Caco-2 (cell line): ENCODE measurements around the gene TRIP13. TPM values are rescaled to one million over a fixed set of nuclear protein-coding genes. Genes with fewer than 3 reads are reported as not detected.
"Not testable (repeated sequence)": the region's sequence is repeated elsewhere in the genome, so short reads cannot be mapped to it uniquely, and the experiment has no call there.

Experiments
- BruUV-seq: library from RNA; stranded (reverse); fragments of 400-500 nt; replicated peaks from 2 replicates; lab custom pipeline; 2021; lab: Mats Ljungman, UMichigan
- CTCF ChIA-PET: fragments of 300-600 bp; sonication (Branson Sonifier 250); formaldehyde crosslinking; loops from one replicate; lab custom pipeline; 2022; ENCODE audit warnings: antibody characterized with exemption; lab: Charles Lee
- POLR2A ChIA-PET: fragments of 300-600 bp; sonication (Branson Sonifier 250); formaldehyde crosslinking; loops from one replicate; lab custom pipeline; 2022; ENCODE audit warnings: antibody characterized with exemption; lab: Charles Lee
- DNase-seq, 2 experiments: peaks; one replicate each; pipeline versions ENCODE4 v3.0.0 to v3.0.0-alpha.2; 2020 to 2022
- H3K27me3 ChIP-seq: replicated peaks from 2 replicates; pipeline ENCODE4 v1.6.0; 2011; ENCODE audit warnings: low read length; ENCODE audit not compliant: control insufficient read depth, insufficient read depth
- H3K36me3 ChIP-seq: 2 replicates; pipeline ENCODE4 v1.5.1; 2011; ENCODE audit warnings: low read length; ENCODE audit not compliant: control insufficient read depth, insufficient read depth
- H3K4me1 ChIP-seq: fragments of 250-450 bp; sonication (Bioruptor Pico); 2 replicates; pipeline ENCODE4 v1.5.1; 2020; ENCODE audit warnings: mild to moderate bottlenecking
- H3K4me3 ChIP-seq: 2 replicates; pipeline ENCODE4 v1.5.1; 2011; ENCODE audit warnings: low read depth, mild to moderate bottlenecking, control low read depth, low read length
- H3K9me3 ChIP-seq: fragments of 250-450 bp; sonication (Bioruptor Pico); 2 replicates; pipeline ENCODE4 v1.5.1; 2020; ENCODE audit warnings: mild to moderate bottlenecking, moderate library complexity
- H3K27ac Mint-ChIP-seq: one replicate; pipeline ENCODE4 v1.8.0; 2022; ENCODE audit warnings: mixed read lengths; ENCODE audit not compliant: unreplicated experiment
- H3K27me3 Mint-ChIP-seq: one replicate; pipeline ENCODE4 v1.8.0; 2022; ENCODE audit warnings: mixed read lengths; ENCODE audit not compliant: insufficient read depth, unreplicated experiment
- H3K36me3 Mint-ChIP-seq: one replicate; pipeline ENCODE4 v1.8.0; 2022; ENCODE audit warnings: mild to moderate bottlenecking, mixed read lengths; ENCODE audit not compliant: insufficient read depth, unreplicated experiment
- H3K4me1 Mint-ChIP-seq: one replicate; pipeline ENCODE4 v1.8.0; 2022; ENCODE audit warnings: low read depth, mixed read lengths; ENCODE audit not compliant: unreplicated experiment
- H3K4me3 Mint-ChIP-seq: one replicate; pipeline ENCODE4 v1.8.0; 2022; ENCODE audit warnings: mild to moderate bottlenecking, moderate library complexity, mixed read lengths; ENCODE audit not compliant: unreplicated experiment
- H3K9me3 Mint-ChIP-seq: one replicate; pipeline ENCODE4 v1.8.0; 2022; ENCODE audit warnings: mixed read lengths; ENCODE audit not compliant: unreplicated experiment
- intact Hi-C: fragments of 100-400 bp; cut with micrococcal nuclease; formaldehyde crosslinking; loops from one replicate; pipeline ENCODE4 v1.10.0; 2022; ENCODE audit not compliant: unreplicated experiment
- total RNA-seq: library from RNA; stranded (reverse); gene quantifications from 2 replicates; pipeline ENCODE4 v1.2.3, GENCODE V29; 2022
- TF ChIP-seq, protein P1 (sequence below), 2 experiments: fragments of 200-600 bp in 1 of 2; IDR thresholded peaks; 1 replicate in 1 of 2; 2 replicates in 1 of 2; pipeline versions ENCODE4 v1.5.1 to v1.8.0; 2011 to 2022; ENCODE audit warnings: antibody characterized with exemption in 1 of 2, control low read depth in 1 of 2, inconsistent platforms in 1 of 2, low read depth in 1 of 2, low read length in 1 of 2, mild to moderate bottlenecking in 1 of 2, moderate library complexity in 1 of 2; ENCODE audit not compliant: insufficient read depth in 1 of 2, severe bottlenecking in 1 of 2, unreplicated experiment in 1 of 2

The TRIP13 gene
- total RNA-seq, 1 experiment from 2014 or later = 42.5 TPM

DNA sequence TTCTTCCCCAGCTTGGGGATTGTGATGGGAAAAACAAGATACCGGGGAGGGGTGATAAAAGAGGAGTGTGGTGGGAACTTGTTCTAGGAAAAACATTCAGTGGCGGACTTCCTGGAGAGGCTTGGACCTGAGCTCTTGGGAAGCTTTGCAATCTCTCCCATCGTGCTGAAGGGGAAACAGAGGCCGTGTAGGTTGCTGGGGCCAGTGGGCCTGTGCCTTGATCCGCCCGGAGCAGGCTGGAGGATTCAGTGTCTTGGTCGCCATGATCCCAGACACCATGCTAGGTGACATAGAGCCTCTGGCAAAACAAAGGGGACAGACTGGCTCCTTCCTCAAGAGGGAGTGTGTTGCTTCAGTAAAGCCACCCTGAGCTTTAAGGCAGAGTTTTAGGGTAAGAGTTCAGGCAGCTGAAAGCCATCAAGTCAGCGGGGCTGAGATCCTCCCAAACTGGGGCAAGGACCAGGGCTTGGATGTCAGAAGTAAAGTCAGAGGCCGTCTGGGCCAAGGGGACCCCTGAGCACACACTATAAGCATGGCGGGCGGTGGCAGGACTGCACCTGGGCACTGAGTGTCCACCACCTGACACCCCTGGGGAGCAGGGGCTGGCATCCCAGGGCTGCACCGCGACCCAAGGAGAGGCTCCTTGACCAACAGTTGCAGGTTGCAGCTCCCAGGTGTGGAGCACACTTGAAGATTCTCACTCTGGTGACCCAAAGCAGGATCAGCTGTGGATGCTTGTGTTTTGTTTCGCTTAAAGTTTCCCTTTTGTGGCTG is 44.7 kb downstream of the TRIP13 start:
- Histone ChIP-seq H3K27me3 (no peaks in the 10 kb centered on the region; the same call in 1 of the 2 replicates), H3K4me1 (no peaks in the 10 kb centered on the region), H3K4me3 (no peak overlapping the region), H3K9me3 (0 out of 2 replicates have a peak, but pooled peaks cover 3% of the 10 kb centered on the region), H3K36me3 (no peaks in the 10 kb centered on the region)
- no peak overlapping the region for H3K27ac Mint-ChIP-seq
- H3K4me3 Mint-ChIP-seq = no peak overlapping the region
- intact Hi-C loops = no loop called here
- TF ChIP-seq, protein P1, sequence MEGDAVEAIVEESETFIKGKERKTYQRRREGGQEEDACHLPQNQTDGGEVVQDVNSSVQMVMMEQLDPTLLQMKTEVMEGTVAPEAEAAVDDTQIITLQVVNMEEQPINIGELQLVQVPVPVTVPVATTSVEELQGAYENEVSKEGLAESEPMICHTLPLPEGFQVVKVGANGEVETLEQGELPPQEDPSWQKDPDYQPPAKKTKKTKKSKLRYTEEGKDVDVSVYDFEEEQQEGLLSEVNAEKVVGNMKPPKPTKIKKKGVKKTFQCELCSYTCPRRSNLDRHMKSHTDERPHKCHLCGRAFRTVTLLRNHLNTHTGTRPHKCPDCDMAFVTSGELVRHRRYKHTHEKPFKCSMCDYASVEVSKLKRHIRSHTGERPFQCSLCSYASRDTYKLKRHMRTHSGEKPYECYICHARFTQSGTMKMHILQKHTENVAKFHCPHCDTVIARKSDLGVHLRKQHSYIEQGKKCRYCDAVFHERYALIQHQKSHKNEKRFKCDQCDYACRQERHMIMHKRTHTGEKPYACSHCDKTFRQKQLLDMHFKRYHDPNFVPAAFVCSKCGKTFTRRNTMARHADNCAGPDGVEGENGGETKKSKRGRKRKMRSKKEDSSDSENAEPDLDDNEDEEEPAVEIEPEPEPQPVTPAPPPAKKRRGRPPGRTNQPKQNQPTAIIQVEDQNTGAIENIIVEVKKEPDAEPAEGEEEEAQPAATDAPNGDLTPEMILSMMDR (IDR thresholded peaks at IDR 0.05; ENCODE audit: insufficient read depth in 1 of 2, low read depth in 1 of 2, low read length in 1 of 2, severe bottlenecking in 1 of 2, unreplicated experiment in 1 of 2) = no peak
- no TSS peak for BruUV-seq
- no peak for DNase-seq
- no peaks in the 10 kb centered on the region for H3K36me3 Mint-ChIP-seq
- H3K4me1 Mint-ChIP-seq = no peaks in the 10 kb centered on the region
- no peaks in the 10 kb centered on the region for H3K27me3 Mint-ChIP-seq
- H3K9me3 Mint-ChIP-seq = no peaks in the 10 kb centered on the region
- POLR2A ChIA-PET = no interaction called here
- CTCF ChIA-PET = interaction anchor here (0.9 kb wide), 1 partner anchor 44 kb away, joined by 3 read pairs; no protein-coding TSS in a partner anchor

DNA sequence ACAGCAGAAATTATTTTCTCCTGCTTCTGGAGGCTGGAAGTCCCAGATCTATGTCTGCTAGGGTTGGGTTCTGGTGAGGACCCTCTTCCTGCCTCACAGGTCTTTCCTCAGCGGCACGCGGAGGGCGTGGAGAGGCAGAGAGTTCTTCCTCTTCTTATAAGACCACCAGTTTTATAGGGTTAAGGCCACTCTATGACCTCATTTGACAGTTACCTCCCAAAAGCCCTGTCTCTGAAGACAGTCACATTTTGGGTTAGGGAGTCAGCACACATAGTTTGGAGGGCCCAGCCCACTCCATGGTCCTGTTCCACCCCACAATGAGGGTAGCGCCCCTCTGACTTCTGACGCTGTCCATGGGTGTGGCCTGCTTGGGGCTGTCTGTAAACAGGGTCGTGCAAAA is 46.7 kb downstream of the TRIP13 start:
- POLR2A ChIA-PET = no interaction called here
- intact Hi-C loops = no loop called here
- H3K4me1 ChIP-seq = no peaks in the 10 kb centered on the region
- CTCF ChIA-PET = no interaction called here
- H3K9me3 ChIP-seq = 0 out of 2 replicates have a peak, but pooled peaks cover 2% of the 10 kb centered on the region
- Mint-ChIP-seq H3K36me3 (no peaks in the 10 kb centered on the region), H3K27ac (no peak overlapping the region), H3K27me3 (no peaks in the 10 kb centered on the region), H3K9me3 (no peaks in the 10 kb centered on the region), H3K4me1 (peaks cover 2% of the 10 kb centered on the region), H3K4me3 (no peak overlapping the region)
- H3K27me3 ChIP-seq = no peaks in the 10 kb centered on the region; the same call in 1 of the 2 replicates
- no TSS peak for BruUV-seq
- no peak for DNase-seq
- TF ChIP-seq, protein P1 (IDR thresholded peaks at IDR 0.05; ENCODE audit: insufficient read depth in 1 of 2, low read depth in 1 of 2, low read length in 1 of 2, severe bottlenecking in 1 of 2, unreplicated experiment in 1 of 2) = no peak
- no peak overlapping the region for H3K4me3 ChIP-seq
- H3K36me3 ChIP-seq = no peaks in the 10 kb centered on the region

DNA sequence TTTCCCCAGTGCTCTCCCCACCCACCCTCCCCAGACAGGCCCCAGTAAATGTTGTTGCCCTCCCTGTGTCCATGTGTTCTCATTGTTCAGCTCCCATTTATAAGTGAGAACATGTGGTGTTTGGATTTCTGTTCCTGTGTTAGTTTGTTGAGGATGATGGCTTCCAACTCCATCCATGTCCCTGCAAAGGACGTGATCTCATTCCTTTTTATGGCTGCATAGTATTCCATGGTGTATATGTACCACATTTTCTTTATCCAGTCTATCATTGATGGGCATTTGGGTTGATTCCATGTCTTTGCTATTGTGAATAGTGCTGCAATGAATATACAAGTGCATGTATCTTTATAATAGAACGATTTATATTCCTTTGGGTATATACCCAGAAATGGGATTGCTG is 48.1 kb downstream of the TRIP13 start:
- CTCF ChIA-PET = not testable (repeated sequence)

More for the DNA sequence above, 48.1 kb downstream of the TRIP13 start:
- H3K27me3 ChIP-seq, H3K27me3 Mint-ChIP-seq, H3K9me3 Mint-ChIP-seq, H3K4me1 ChIP-seq, H3K36me3 ChIP-seq, H3K27ac Mint-ChIP-seq, H3K4me3 Mint-ChIP-seq, intact Hi-C loops, H3K36me3 Mint-ChIP-seq, H3K4me1 Mint-ChIP-seq, DNase-seq, BruUV-seq, POLR2A ChIA-PET, H3K9me3 ChIP-seq, H3K4me3 ChIP-seq: not testable (repeated sequence)
